Breast epithelium (tissue), 4 donors: Measurements from ENCODE around the gene TMCO2. TPM values are rescaled to one million over a fixed set of nuclear protein-coding genes. Genes with fewer than 3 reads are reported as not detected.

ENCODE experiments used
- DNase-seq, 2 donors: peaks; one replicate each; pipeline ENCODE4 v3.0.0-alpha.2; 2019; ENCODE audit warnings: low spot score in 2 of 2
- H3K27ac ChIP-seq, 2 donors: fragments of 200-600 bp; sonication (generic) in 1 of 2; one replicate each; pipeline ENCODE4 v1.5.1; 2016 to 2019; ENCODE audit warnings: mild to moderate bottlenecking in 1 of 2
- H3K27me3 ChIP-seq, 2 donors: fragments of 200-600 bp; sonication (generic) in 1 of 2; one replicate each; pipeline versions ENCODE4 v1.5.1 to v1.6.0; 2017 to 2019; ENCODE audit warnings: control low read depth in 1 of 2, mild to moderate bottlenecking in 1 of 2
- H3K36me3 ChIP-seq: fragments of 200-600 bp; one replicate; pipeline ENCODE4 v1.5.1; 2019
- H3K4me1 ChIP-seq, 2 donors: fragments of 200-600 bp; sonication (generic); one replicate each; pipeline ENCODE4 v1.5.1; 2016 to 2019; ENCODE audit warnings: control low read depth in 1 of 2
- H3K4me3 ChIP-seq, 3 donors: fragments of 200-600 bp; sonication (generic); 1 replicate in 2 of 3; 2 replicates in 1 of 3; pipeline ENCODE4 v1.5.1; 2016 to 2019; ENCODE audit warnings: mild to moderate bottlenecking in 3 of 3, moderate library complexity in 2 of 3
- H3K9me3 ChIP-seq, 2 donors: fragments of 200-600 bp; sonication (generic) in 1 of 2; one replicate each; pipeline ENCODE4 v1.5.1; 2016 to 2019; ENCODE audit warnings: control low read depth in 1 of 2
- CTCF ChIP-seq, 3 donors: fragments of 450-650 bp; IDR thresholded peaks; one replicate each; pipeline ENCODE4 v1.5.1; 2016 to 2017; ENCODE audit warnings: antibody characterized with exemption in 3 of 3, mild to moderate bottlenecking in 3 of 3, moderate library complexity in 3 of 3
- POLR2A ChIP-seq: fragments of 450-650 bp; IDR thresholded peaks from one replicate; pipeline ENCODE4 v1.6.1; 2016; ENCODE audit warnings: antibody characterized with exemption, mild to moderate bottlenecking, moderate library complexity
- POLR2AphosphoS5 ChIP-seq, 3 donors: sonication (generic); formaldehyde crosslinking; IDR thresholded peaks; one replicate each; pipeline ENCODE4 v1.6.1; 2017; ENCODE audit warnings: antibody characterized with exemption in 3 of 3
- intact Hi-C: fragments of 100-400 bp; cut with DNase I; formaldehyde crosslinking; loops from one replicate; pipeline ENCODE4 v1.15.1; 2023; ENCODE audit warnings: low total_unique reads
- total RNA-seq, 3 donors: library from RNA; depleted of rRNA; stranded (reverse); fragments of >200 nt; gene quantifications; one replicate each; pipeline ENCODE4 v1.1.0, GENCODE V29; 2016

Gene TMCO2
- total RNA-seq, 3 donors from 2014 or later: not detected

GRCh38 chr1:40291293-40291692 is 43.6 kb downstream of the TMCO2 start:
- intact Hi-C loops: no loop called here
- DNase-seq: no peak
- Histone ChIP-seq H3K9me3 (no peaks in the 10 kb centered on the region), H3K27me3 (no peaks in the 10 kb centered on the region), H3K4me1 (no peaks in the 10 kb centered on the region), H3K36me3 (no peaks in the 10 kb centered on the region), H3K27ac (no peak overlapping the region), H3K4me3 (no peak overlapping the region)
- TF ChIP-seq POLR2AphosphoS5 (IDR thresholded peaks at IDR 0.05) (no peak), POLR2A (no peak), CTCF (IDR thresholded peaks at IDR 0.05) (no peak)

GRCh38 chr1:40299366-40300248 is 51.9 kb downstream of the TMCO2 start:
- no peaks in the 10 kb centered on the region for H3K27me3 ChIP-seq
- H3K27ac ChIP-seq: no peak overlapping the region
- no peak for DNase-seq
- no peaks in the 10 kb centered on the region for H3K9me3 ChIP-seq
- intact Hi-C loops: no loop called here
- no peaks in the 10 kb centered on the region for H3K4me1 ChIP-seq
- no peak for TF ChIP-seq CTCF (IDR thresholded peaks at IDR 0.05)
- no peak for TF ChIP-seq POLR2A
- no peak for TF ChIP-seq POLR2AphosphoS5 (IDR thresholded peaks at IDR 0.05)
- no peaks in the 10 kb centered on the region for H3K36me3 ChIP-seq
- H3K4me3 ChIP-seq: no peak overlapping the region

- H3K9me3 ChIP-seq: no peaks in the 10 kb centered on the region
- H3K27me3 ChIP-seq: no peaks in the 10 kb centered on the region
- intact Hi-C loops: no loop called here
- TF ChIP-seq POLR2AphosphoS5 (IDR thresholded peaks at IDR 0.05) (no peak), CTCF (IDR thresholded peaks at IDR 0.05) (no peak), POLR2A (no peak)
- H3K27ac ChIP-seq: no peak overlapping the region
- no peak for DNase-seq
- H3K4me1 ChIP-seq: no peaks in the 10 kb centered on the region
- H3K4me3 ChIP-seq: no peak overlapping the region
- H3K36me3 ChIP-seq: no peaks in the 10 kb centered on the region
Measured at GRCh38 chr1:40300249-40300567, 52.5 kb downstream of the TMCO2 start.

GRCh38 chr1:40300651-40301050 is 52.9 kb downstream of the TMCO2 start:
- no peak for DNase-seq

More at GRCh38 chr1:40300651-40301050, 52.9 kb downstream of the TMCO2 start:
- intact Hi-C loops: no loop called here
- Histone ChIP-seq H3K27ac (no peak overlapping the region), H3K27me3 (no peaks in the 10 kb centered on the region), H3K36me3 (no peaks in the 10 kb centered on the region), H3K4me3 (no peak overlapping the region), H3K9me3 (no peaks in the 10 kb centered on the region), H3K4me1 (no peaks in the 10 kb centered on the region)
- no peak for TF ChIP-seq POLR2A
- TF ChIP-seq POLR2AphosphoS5 (IDR thresholded peaks at IDR 0.05): no peak
- TF ChIP-seq CTCF (IDR thresholded peaks at IDR 0.05): no peak
